NT2/D1 (cell line): ENCODE data around the gene AGAP1.

Experiments
- SUZ12 ChIP-seq: IDR thresholded peaks from 2 replicates; pipeline ENCODE4 v1.6.1; 2011; ENCODE audit not compliant: insufficient read length, insufficient read depth; ENCODE audit errors: extremely low read depth
- YY1 ChIP-seq: IDR thresholded peaks from 2 replicates; pipeline ENCODE4 v1.6.1; 2011; ENCODE audit not compliant: insufficient read length, insufficient read depth
- ZNF274 ChIP-seq: IDR thresholded peaks from 2 replicates; pipeline ENCODE4 v1.6.1; 2011; ENCODE audit warnings: mild to moderate bottlenecking, low read depth, low read length

DNA sequence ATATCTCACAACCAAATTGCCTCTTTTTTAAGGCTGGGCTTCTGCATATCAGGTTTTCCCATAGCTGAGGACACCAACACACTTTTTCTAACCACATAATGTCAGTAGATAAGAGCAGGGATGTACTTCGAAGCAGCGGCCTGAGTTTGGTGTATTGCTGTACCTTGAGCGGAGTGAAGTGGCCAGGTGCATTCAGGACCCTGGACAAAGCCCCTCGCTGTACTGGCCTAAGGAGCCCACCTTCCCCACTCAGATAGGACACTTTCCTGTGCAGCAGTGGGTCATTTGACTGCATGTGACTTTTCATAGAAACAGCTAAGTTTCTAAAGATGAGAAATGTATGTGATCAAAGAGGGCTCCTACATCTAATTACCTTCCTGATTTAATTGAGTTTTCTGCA is 461.8 kb downstream of the AGAP1 start:
- TF ChIP-seq ZNF274 = no peak
- no peak for TF ChIP-seq SUZ12
- no peak for TF ChIP-seq YY1
